RPMI8226 (cell line): ENCODE measurements around the gene TBPL1.
"Not testable (repeated sequence)": the region's sequence is repeated elsewhere in the genome, so short reads cannot be mapped to it uniquely, and the experiment has no call there.

Experiments
- DNase-seq: peaks from one replicate; pipeline ENCODE4 v3.0.0-alpha.2; 2015

The TBPL1 gene

DNA sequence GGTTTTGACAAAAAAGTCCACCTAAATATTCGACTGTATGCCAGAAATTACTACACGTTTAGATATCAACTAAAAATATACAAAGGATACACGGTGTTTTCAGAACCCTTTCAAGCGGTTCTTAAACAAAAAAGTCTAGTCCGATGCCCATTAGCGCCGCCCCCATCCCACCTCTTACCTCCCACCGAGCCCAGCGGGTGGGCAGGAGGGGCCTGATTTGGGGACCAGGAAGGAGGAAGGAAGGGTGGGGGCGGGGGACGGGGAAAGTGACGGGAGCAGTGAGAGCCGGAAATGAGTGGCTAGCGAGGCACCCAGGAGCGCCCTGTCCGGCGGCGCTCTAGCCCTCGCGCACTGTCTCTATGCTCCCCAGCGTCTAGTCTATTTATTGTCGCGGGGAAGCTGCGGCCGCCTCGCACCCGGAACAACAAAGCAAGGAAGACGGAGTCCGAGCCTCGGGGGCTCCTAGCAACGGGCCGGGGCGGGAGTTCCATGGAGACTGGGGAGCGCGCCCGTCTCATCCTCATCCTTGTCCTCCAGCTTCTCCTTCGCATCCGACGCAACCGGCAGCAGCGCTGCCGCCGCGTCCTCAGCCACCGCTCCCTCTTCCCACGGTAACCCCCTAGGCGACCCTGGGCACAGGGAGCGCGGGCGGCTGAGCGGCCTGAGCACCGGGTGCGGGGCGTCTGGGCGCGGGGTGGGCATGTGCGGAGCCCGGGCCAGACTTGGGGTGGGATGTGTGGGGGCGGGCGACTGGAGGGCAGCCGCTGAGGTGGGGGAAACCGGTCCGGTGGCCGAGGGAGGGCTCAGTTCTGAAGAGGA is at the start of gene TBPL1:
TBPL1 (plus strand) TSS at position 410 of the 819 bp plus-strand sequence. CDS start 26,902 bp downstream, outside the sequence.
- DNase-seq: peak; percentile 90

DNA sequence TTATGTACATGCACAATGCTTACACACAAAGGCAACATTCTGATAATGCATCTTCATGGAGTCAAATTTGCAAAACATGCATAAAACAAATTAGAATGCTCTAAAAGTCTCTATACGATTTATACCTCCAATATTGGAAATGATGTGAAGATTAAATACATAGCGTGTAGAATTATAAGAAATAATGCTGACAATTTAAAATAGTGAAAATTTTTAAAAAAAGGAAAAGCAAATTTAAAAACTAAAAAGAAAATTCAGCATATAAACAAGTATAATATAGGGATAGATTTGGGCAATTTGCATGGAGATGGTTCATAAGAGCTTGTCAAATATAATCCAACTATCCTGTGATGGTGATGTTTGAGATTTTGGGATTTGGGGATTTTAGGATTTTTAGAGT is 49.2 kb upstream of the TBPL1 start:
- DNase-seq: no peak

DNA sequence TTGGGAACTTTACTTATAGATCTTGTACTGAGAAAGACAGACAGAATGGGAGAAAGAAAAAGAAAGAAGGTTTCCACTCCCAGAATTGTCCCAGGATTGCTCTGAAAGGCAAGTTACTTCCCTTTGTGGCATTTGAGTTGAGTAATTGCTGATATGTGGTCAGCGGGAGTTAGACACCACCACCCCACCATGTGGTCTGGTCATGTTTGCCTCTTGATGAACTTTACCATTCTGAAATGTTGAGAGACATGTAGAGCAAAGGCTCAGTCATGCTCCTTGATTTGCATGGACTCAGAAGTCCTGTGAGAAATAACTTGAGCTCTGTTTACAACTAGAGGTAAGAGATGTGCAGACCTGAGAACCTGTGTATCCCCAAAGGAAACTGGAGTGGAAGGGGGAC is 47.0 kb upstream of the TBPL1 start:
- no peak for DNase-seq

DNA sequence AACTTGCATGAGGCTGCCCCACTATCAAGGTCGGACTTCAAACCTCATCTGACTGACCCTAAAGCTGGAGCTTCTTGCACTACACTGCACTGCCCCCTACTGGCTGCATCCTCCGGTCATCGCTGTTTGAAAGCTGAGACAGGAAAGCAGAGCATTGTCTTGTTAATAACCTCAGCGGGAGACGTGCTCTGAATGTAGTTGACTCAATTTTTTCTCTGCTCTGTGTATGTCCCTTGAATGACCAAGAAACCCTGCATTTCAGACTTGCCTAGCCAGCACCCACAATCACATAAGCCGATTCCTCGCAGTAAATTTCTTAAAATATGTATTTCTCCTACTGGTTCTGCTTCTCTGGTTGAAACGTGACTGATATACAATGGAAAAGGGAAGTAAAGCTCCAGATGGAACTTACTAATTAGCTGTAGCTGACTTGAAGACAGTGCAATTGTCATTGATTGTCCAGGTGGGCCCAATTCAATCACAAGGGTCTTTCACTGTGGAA is 36.3 kb upstream of the TBPL1 start:
- DNase-seq: peak; percentile 70

DNA sequence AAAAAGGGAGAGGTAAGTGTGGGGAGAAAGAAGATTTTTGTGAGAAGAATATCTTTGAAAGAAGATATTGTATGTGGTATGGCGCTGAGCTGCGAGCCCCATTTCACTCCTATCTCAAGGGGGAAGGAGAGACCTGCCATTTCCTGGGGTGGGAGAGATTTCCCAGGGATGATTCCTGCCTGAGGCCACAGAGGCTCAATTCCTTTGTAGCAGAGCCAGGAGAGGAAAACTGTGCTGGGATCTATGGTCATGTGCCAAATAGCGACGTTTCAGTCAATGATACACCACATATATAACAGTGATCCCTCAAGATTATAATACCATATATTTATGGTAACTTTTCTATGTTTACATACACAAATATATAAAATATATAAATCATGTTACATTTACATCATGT is 35.2 kb upstream of the TBPL1 start:
- DNase-seq: no peak

DNA sequence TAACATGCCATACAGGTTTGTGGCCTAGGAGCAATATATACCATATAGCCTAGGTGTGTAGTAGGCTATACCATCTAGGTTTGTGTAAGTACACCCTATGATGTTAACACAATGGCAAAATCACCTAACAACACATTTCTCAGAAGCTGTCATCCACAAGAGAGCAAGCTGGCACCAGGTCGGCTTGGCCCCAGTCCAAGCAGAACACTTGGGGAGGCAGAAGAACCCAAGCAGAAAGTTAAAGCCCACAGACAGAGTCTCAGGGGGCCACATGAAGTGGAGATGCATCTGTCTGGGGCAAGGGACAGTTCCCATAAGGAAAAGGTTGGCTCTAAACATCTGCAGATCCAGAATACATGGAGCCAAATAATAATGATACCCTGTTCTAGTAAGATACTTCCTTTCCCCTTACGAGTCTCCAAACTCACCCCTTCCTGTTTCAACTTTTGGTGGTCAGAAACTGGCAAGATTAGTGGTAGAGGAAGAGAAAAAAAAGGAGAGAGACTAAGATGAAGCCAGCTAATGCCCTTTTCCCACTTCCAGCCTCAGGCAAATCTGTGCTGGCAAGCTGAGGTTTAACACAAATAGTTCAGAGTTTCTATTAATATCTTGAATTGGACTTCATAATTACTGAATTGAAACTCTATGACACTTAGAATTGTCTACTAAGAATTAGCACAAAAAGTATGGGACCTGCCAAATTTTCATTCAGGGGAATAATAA is 34.7 kb upstream of the TBPL1 start:
- no peak for DNase-seq

DNA sequence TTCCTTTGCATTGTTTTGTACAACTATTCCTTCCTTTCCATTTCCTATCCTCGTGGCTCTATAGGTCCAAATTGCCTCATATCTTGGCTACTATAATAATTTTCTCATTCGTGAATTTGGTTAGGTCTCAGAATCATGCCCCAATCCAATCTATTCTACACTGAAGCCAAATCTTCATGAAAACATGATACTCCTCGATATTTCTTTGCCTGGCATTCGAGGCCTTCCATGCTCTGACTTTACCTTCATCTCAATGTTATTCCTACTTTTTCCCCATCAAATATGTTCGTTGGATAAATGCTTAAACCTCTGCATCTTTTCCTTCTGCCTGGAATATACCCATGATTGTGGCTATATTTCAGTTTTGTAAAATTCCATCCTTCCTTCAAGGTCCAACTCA is 33.7 kb upstream of the TBPL1 start:
- DNase-seq: no peak

DNA sequence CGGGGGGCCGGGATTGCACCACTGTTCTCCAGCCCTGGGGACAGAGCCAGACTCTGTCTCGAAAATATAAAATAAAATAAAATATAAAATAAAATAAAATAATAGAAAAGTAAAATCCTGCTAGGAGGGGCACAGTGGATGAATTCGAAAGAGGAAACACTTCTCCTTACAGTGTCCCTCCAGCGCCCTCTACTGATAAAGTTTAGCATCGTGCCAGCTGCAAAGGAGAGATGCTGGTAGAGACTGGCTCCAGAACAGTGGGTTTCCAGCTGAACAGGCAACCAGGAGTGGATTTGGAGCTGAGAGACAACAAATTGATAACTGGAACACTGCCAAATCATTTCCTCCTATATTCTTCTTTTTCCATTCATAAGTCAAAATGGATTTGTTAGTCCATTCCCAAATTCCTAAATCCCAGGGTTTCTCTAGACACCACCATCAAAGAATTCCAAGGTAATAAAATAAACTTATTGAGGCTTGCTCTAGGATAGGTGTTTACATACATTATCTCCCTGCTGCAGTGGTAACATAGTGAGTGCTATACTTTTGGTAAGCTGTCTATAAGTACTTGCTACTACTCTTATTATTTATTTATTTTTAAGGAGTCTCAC is 31.7 kb upstream of the TBPL1 start:
- peak; percentile 84 for DNase-seq

DNA sequence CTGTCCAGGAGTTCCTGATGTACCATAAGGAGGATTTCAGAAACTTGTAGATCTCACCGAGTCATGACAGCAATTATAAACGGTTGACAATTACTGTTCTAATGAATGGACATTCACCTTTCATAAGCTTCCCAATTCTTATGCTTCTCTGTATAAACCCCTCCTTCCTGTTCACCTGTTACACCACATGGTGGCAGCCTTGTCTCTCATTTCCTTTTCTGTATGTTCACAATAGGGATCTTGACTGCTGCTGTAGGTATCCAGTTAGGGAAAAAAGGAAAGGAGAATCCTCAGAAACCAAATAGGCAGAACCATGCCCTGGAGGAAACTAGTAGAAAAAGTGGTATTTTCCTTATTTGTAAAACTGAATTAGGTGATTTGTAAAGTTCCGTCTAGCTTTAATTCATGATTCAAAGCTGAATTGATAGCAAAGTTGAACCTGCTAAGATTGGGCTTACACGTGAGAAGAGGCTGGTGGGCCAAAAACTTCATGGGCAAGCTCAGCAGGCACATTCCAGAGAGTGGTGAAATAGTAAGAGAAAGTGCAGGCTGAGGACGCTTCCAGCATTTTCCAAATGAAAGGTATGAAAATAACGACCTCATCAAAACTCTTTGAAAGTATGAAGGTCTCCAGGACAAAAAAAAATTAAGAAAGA is 29.0 kb upstream of the TBPL1 start:
- peak; percentile 55 for DNase-seq

DNA sequence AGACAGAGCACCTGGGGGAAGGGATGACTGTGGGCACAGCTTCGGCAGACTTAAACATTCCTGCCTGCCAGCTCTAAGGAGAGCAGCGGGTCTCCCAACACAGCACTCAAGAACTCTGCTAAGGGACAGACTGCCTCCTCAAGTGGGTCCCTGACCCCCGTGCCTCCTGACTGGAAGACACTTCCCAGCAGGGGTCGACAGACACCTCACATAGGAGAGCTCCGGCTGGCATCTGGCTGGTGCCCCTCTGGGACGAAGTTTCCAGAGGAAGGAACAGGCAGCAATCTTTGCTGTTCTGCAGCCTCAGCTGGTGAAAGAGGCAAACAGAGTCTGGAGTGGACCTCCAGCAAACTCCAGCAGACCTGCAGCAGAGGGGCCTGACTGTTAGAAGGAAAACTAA is 21.8 kb upstream of the TBPL1 start:
- DNase-seq: not testable (repeated sequence)

DNA sequence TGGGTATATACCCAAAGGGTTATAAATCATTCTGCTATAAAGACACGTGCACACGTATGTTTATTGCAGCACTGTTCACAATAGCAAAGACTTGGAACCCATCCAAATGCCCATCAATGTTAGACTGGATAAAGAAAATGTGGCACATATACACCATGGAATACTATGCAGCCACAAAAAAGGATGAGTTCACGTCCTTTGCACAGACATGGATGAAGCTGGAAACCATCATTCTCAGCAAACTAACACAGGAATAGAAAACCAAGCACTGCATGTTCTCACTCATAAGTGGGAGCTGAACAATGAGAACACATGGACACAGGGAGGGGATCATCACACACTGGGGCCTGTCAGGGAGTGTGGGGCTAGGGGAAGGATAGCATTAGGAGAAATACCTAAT is 16.7 kb upstream of the TBPL1 start:
- DNase-seq: not testable (repeated sequence)

DNA sequence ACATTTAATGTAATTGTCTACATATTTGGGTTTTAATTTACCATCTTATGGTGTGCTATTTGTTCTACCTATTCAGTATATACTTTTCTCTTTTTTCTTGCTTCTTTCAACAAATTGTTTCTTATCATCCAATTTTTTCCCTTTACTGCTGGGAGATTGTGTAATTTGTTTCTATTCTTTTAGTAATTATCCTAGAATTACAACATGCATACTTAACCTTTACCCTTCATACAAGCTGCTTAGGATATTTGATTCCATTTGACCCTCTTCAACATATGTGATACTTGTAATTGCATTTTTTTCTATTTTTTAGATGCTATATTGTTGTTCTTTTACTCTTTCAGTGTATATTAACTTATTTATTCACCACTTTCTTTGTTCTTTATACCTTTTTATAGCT is 15.1 kb upstream of the TBPL1 start:
- DNase-seq: no peak

DNA sequence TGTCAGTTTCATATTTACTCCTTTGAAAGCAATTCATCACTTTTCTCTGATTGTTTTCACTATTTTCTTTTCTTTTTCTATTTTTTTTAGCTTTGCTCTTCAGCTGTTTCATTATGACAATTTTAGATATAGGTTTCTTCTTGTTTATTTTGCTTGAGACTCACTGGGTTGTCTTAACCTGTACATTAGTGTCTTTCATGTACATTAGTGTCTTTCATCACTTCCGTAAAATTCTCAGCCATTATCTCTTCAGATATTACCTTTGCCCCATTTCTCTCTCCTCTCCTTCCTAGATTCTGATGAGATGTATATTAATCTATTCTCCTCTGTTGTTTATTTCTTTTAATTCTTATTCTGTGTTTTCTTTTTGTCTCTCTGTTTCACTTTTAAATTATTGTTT is 14.5 kb upstream of the TBPL1 start:
- no peak for DNase-seq

DNA sequence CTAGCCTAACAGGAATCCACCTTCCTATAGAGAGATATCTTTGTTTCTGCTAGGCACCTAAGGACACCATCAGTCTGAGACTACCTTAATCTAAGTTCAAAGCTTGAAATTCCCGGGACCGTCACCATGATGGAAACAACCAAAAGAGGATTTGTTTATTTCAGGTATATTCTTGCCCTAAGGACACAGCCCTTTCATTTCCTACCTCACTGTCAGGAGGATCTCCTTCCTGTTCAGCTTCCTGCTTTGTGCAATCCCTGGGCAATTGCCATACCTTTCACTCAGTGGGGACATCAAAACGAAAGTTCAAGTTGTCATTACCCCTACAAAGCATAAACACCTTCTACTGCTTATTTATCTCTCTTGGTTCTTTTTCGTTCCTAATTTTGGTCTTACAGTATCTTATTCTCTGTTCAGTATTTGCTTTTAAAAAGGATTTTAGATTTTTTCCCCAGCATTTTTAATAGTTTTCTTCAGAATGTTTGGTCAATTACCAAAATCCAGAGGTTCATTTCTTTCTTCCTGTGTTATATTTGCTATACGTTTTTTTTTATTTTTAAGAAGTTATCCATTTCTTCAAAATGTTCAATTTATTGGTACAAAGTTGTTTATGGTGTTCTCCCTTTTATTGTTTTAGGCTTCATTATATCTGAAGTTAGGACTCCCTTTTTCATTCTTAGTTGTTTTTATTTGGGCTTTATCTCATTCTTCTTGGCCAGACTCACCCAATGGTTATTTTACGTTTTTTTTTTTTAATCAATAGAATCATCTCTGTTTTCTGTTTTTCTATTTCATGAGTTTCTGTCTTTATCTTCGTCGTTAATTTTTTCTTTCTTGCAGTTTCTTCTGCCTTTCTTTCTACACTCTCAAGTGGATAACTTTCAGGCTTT is 13.0 kb upstream of the TBPL1 start:
- peak; percentile 9 for DNase-seq

DNA sequence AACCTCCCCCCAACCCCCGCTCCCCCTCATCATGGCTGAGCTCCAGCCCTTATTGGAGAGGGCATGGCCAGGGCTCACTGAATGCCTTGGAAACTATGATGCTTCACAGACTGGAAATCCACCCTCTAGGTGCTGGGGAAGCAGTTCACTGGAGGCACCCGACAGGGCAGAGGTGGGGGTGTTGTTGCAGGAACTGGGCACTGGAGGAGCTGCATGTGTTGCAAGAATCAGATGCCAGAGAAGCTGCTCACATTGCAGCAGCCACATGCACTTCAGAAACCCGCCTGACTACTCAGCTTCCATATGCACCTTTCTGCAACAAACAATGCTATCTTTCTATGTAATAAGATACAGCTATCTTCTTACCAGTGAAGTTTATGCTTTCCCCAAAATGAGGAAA is 7.9 kb upstream of the TBPL1 start:
- DNase-seq: no peak

DNA sequence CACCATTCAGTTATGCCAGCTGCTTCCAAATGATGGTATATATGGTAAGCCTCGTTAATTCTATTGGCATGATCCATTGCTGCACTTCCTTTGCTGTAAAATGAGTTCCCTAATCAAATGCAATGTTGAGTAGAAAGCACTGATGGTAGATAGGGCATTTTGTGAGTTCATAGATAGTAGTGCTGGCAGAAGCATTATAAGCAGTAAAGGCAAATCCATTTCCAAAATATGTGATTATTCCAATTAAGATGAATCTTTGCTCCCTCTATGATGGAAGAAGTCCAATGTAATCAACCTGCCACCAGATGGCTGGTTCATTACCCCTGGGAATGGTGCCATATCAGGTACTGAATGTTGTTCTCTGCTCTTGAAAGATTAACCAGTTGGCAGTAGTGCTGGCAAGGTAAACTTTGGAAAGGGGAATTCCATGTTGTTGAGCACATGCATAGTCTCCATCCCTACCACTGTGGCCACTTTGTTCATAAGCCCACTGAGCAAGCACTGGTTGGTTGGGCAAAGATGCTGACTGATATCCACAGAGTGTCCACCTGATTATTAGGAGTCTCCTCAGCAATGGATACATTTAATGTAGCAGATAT is 5.6 kb upstream of the TBPL1 start:
- DNase-seq: no peak

DNA sequence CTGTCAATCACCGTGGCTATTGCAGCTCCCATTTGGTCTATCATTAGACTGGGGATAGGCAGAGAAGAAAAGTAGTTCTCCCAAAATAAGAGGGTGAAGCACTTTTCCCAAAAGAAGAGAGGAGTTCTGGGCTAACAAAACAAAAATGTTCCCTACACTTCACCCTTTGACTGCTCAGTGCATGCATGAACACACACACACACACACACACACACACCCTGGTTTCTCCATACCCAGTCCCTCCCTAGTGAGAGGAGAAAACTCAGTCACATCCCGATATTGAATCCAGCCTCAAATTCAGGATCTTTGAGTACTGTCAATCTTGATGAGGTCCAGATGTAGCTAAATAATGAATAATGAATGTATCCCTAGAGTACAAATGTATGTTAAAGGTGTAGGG is 4.6 kb upstream of the TBPL1 start:
- no peak for DNase-seq

DNA sequence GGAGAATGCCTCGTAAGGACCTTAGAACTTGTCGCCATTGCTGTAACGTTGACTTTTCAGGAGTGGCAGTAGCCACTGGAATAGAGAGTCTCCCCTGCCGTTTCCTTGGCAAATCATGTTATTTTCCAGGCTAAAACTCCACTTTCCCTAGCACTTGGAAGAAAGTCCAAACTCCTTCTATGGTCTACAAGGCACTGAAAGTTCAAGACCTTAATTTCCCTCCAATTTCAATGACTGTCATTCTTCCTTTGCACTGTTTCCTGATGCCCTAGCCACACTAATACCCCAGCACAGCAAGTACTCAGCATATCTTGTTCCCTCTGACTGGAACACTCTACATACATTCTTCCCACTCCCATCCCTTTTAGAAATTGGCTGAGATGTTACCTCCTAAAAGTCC is 1.8 kb upstream of the TBPL1 start:
- no peak for DNase-seq

DNA sequence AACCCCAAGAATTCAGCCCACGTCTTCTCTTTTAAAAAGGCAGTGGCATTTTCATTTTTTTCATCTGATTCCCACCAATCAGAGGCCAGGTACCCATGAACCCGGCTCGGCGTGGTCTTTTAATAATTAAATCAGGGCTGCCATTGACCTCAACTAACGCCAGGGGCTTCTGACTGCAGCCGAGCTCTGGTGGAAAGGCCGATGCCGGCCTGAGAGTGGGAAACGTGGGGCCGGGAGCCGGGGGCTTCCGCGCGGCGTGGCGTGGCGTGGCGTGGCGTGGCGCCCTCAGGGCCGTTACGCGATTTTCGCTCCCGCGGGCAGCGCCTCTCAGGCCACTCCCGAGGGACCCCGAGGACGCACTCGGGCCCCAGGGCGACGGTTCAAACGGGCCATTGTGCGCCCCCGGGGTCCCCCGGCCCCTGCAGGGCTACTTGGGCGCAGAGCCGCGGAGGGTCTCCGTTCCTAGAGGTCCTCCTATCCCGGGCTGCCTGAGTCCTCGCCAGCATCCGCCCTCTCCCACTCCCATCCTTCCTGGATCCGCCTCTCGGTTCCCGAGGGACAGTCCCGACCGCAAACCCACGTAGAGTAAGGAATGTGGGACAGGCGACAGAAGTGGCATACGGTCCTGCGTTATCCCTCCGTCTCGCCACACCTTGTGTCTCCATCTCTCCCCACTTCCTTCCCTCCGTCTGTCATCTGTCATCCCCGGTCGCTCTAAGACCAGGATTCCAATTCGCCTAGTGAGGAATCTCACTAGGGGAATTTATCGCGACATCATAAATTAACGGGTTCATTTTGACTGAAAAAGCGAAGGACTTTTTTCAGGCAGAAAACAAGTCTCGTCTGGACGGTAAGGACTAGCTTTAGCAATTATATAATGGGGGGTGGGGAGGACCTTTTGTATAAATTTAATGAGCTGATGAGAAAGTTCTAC is 876 bp upstream of the TBPL1 start:
- DNase-seq: peak; percentile 67

DNA sequence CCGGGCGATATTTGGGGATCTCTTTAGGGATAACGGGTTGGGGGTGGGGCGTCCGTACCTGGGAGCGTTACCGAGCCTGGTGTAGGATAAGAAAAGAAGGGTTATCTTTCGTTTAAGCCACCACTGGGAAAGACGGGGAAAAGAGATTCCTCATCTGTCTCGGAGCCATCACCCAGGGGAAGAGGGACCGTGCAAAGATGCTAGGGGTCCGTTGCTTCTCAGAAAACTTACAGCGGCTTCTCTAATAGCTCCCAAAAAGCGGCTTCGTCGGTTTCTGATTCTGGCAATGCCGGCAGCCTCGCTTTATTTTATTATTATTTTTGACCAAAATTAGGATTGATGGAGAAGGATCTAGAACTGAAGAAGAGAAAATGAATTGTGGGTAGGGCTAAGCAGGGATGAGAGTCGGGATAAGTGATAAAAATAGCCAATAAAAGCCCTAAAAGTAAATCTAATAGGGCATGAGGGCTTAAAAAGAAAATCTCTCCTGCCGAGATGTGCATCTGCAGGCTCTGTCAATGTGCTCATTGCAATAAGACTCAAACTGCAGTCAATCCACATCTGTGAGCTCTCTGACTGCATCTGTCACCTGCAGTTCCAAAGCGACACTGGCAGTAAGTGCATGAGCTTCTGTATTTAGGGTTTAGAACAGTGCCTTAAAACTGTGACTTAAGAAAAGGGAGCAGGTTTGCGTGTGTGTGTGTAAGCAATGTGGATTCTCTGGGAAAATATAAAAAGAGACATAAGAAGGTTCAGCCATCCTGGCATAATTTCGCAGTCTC is 801 bp downstream of the TBPL1 start:
- peak; percentile 18 for DNase-seq
